HepG2 (cell line): ENCODE data around the gene STIM2.

Experiments used
- CTCF ChIP-seq: sonication (generic); formaldehyde crosslinking; IDR thresholded peaks from 2 replicates; pipeline ENCODE4 v1.5.0; 2020; ENCODE audit warnings: mild to moderate bottlenecking, missing genetic modification reagents, moderate library complexity
- ELK4 ChIP-seq: sonication (generic); formaldehyde crosslinking; IDR thresholded peaks from 2 replicates; pipeline ENCODE4 v1.9.0; 2021; ENCODE audit warnings: missing genetic modification reagents, borderline replicate concordance
- HBP1 ChIP-seq: IDR thresholded peaks from 2 replicates; pipeline ENCODE4 v1.6.1; 2016; ENCODE audit warnings: low read depth, control low read depth
- ISX ChIP-seq: sonication (generic); formaldehyde crosslinking; conservative IDR thresholded peaks from 2 replicates; pipeline ENCODE4 v1.5.0; 2020; ENCODE audit warnings: missing genetic modification reagents
- JUN ChIP-seq: sonication (generic); formaldehyde crosslinking; IDR thresholded peaks from 2 replicates; pipeline ENCODE4 v1.4.0; 2020; ENCODE audit warnings: mild to moderate bottlenecking, missing genetic modification reagents
- MTA3 ChIP-seq: sonication (generic); formaldehyde crosslinking; IDR thresholded peaks from 2 replicates; pipeline ENCODE4 v1.4.0; 2020; ENCODE audit warnings: missing genetic modification reagents
- MTF1 ChIP-seq: sonication (generic); formaldehyde crosslinking; IDR thresholded peaks from 2 replicates; pipeline ENCODE4 v1.5.0; 2020; ENCODE audit warnings: missing genetic modification reagents
- NFRKB ChIP-seq: fragments of 450-650 bp; IDR thresholded peaks from 2 replicates; pipeline ENCODE4 v1.6.1; 2017
- ZNF138 ChIP-seq: sonication (generic); formaldehyde crosslinking; IDR thresholded peaks from 2 replicates; pipeline ENCODE4 v1.5.0; 2020; ENCODE audit warnings: mild to moderate bottlenecking, low read depth, missing genetic modification reagents
- ZNF142 ChIP-seq: sonication (generic); formaldehyde crosslinking; IDR thresholded peaks from 2 replicates; pipeline ENCODE4 v1.4.0; 2020; ENCODE audit warnings: missing genetic modification reagents
- ZNF629 ChIP-seq: sonication (generic); formaldehyde crosslinking; conservative IDR thresholded peaks from 2 replicates; pipeline ENCODE4 v1.5.0; 2020; ENCODE audit warnings: missing genetic modification reagents
- ZNF740 ChIP-seq: sonication (generic); formaldehyde crosslinking; IDR thresholded peaks from 2 replicates; pipeline ENCODE4 v1.4.0; 2020; ENCODE audit warnings: missing genetic modification reagents

- TF ChIP-seq ZNF138 (CRISPR knock-in tag) (no peak), ELK4 (CRISPR knock-in tag) (no peak), CTCF (CRISPR knock-in tag) (no peak), ISX (no peak), MTF1 (CRISPR knock-in tag) (no peak), ZNF629 (CRISPR knock-in tag) (no peak), ZNF142 (CRISPR knock-in tag) (no peak), HBP1 (CRISPR knock-in tag) (no peak), JUN (CRISPR knock-in tag) (no peak), NFRKB (no peak), MTA3 (CRISPR knock-in tag) (no peak), ZNF740 (no peak)
Observed at GRCh38 chr4:26912069-26912468, 51.4 kb downstream of the STIM2 start.
